Spinal cord (tissue), 10 donors: ENCODE measurements around the gene APP. TPM values are rescaled to one million over a fixed set of nuclear protein-coding genes. Genes with fewer than 3 reads are reported as not detected.

ENCODE experiments used
- DNase-seq, 6 donors: peaks; one replicate each; pipeline versions ENCODE4 v3.0.0 to v3.0.0-alpha.2; 2013 to 2015; ENCODE audit warnings: low spot score in 6 of 6, low read depth in 4 of 6
- H3K27ac ChIP-seq: one replicate; pipeline ENCODE4 v1.5.1; 2013; ENCODE audit warnings: low read depth, low read length, control low read depth
- H3K27me3 ChIP-seq: one replicate; pipeline ENCODE4 v1.6.1; 2013; ENCODE audit warnings: low read length; ENCODE audit not compliant: control insufficient read depth, insufficient read depth
- H3K36me3 ChIP-seq: one replicate; pipeline ENCODE4 v1.6.1; 2013; ENCODE audit warnings: low read length; ENCODE audit not compliant: control insufficient read depth, insufficient read depth
- H3K4me1 ChIP-seq: one replicate; pipeline ENCODE4 v1.6.1; 2013; ENCODE audit warnings: low read length; ENCODE audit not compliant: control insufficient read depth, insufficient read depth
- H3K4me3 ChIP-seq: one replicate; pipeline ENCODE4 v1.5.1; 2013; ENCODE audit warnings: low read depth, low read length, control low read depth
- H3K9me3 ChIP-seq: one replicate; pipeline ENCODE4 v1.6.1; 2013; ENCODE audit warnings: low read length; ENCODE audit not compliant: control insufficient read depth, insufficient read depth
- WGBS: methylation state at CpG from one replicate; pipeline ENCODE4 v1.1.5; 2013; ENCODE audit warnings: missing lambda C conversion rate; ENCODE audit not compliant: insufficient coverage; 5-methylcytosine and 5-hydroxymethylcytosine counted together
- polyA plus RNA-seq, 2 donors: library from polyadenylated mRNA; unstranded; fragments of 120-200 nt; gene quantifications; one replicate each; pipeline ENCODE4 v1.2.1, GENCODE V29; 2013; ENCODE audit not compliant: insufficient read length in 2 of 2
- total RNA-seq, 2 donors: library from RNA; depleted of rRNA in 1 of 2; stranded (reverse); fragments of 120-200 nt in 1 of 2; fragments of >200 nt in 1 of 2; gene quantifications; one replicate each; pipeline versions ENCODE4 v1.2.3 to v1.2.4, GENCODE V29; 2013 to 2014
- donor health status: healthy.

The APP gene
- total and polyA plus RNA-seq, 4 donors = 606 to 947 (median 855) TPM

DNA sequence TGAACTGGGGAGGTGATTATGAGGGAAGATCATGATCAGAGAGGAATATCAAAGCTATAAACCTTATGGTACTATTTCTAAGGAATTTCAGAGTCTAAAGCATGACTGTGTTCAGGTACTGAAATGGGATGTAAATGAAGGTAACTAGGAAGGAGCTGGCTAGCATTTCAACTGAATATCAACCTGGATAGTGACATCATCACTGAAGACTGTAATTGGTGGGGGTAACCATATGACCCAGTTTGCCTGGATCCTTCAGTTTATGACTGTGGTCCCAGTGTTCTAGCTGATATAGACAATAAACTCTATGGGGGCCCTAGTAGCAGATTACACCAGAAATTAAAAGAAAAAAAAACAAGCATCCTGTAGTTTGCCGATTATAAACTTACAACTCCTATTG is 120.8 kb downstream of the APP start:
- Histone ChIP-seq H3K27ac (no peak overlapping the region), H3K9me3 (no peaks in the 10 kb centered on the region), H3K36me3 (peaks cover 2% of the 10 kb centered on the region), H3K4me3 (no peak overlapping the region), H3K4me1 (no peaks in the 10 kb centered on the region), H3K27me3 (no peaks in the 10 kb centered on the region)
- no CpG with 5 or more reads among the region's 1 CpG for WGBS
- no peak for DNase-seq

DNA sequence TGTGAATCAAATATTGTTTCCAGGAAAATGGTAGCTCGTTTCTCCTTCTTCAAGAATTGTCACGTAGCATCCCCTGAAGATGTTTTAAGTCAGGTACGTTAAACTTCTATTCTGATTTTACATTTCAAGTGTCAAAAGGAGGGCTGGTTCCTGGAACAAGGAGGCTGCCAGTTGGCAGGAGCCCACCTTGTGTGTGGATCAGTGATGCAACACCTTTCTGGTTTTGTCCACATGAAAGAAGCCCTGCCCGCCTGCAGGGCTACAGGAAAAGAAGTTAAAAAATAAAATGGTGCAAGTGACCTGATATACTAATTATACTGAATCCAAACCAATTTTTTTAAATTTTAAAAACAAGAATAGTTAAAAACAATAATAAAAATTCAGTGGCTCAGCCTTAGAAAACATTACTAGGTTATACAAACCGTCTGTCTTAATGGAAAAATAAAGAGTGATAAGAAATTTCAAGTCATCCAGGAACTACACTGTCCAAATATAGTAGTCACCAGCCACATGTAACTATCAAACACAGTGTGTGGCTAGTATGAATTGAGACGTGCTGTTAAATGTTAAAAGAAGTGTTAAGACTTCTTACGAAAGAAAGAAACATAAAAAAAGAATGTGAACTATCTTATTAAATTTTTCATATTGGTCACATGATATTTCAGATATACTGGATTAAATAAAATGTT is 123.1 kb downstream of the APP start:
- Histone ChIP-seq H3K4me1 (no peaks in the 10 kb centered on the region), H3K4me3 (no peak overlapping the region), H3K27ac (no peak overlapping the region), H3K9me3 (no peaks in the 10 kb centered on the region), H3K27me3 (no peaks in the 10 kb centered on the region), H3K36me3 (peaks cover 2% of the 10 kb centered on the region)
- no peak for DNase-seq
- WGBS = 100% methylated on average over 1 of the region's 7 CpGs

DNA sequence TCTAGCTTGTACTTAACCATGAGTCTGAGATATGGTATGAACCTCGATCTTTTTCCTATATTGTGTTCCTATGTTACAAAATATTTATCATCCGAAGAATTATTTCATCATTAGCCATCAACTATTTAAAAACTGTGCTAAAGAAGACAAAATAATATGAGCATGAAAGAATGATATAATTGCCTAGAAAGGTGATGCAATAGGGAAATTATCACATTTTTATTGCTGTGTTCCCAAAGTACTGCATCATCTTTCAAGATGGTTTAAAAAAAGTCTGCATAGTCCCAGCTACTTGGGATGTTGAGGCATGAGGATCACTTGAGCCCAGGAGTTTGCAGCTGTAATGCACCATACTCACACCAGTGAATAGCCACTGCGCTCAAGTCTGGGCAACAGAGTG is 126.7 kb downstream of the APP start:
- no peak for DNase-seq
- Histone ChIP-seq H3K9me3 (no peaks in the 10 kb centered on the region), H3K36me3 (peaks cover 2% of the 10 kb centered on the region), H3K4me1 (no peaks in the 10 kb centered on the region), H3K27me3 (no peaks in the 10 kb centered on the region), H3K4me3 (no peak overlapping the region), H3K27ac (no peak overlapping the region)
- WGBS = no CpG with 5 or more reads among the region's 3 CpGs

DNA sequence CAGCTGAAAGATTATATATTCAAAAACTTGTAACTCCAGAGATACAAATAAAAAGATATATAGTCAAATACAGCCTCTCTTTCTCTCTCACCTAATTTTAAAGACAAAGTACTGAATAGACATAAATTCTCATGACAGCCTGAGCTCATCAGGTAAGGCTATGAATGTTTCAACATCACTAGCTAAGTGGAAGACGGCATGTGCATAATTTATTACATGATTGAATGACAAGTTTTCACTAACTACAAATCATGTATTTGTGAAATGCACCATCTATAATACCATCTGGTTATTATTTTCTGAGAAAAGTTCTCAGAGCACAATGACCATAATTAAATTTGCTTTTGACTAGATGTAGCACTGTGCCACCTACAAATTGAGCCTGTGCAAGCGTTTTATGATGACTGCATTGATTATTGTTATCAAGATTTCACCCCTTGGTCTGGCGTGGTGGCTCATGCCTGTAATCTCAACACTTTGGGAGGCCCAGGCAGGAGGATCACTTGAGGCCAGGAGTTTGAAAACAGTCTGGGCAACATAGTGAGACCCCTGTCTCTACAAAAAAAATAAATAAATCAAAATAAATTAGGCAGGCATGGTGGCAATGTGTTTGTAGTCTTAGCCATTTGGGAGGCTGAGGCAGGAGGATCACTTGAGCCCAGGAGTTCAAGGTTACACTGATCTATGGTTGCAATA is 128.2 kb downstream of the APP start:
- Histone ChIP-seq H3K4me1 (no peaks in the 10 kb centered on the region), H3K36me3 (peaks cover 2% of the 10 kb centered on the region), H3K9me3 (no peaks in the 10 kb centered on the region), H3K4me3 (no peak overlapping the region), H3K27ac (no peak overlapping the region), H3K27me3 (no peaks in the 10 kb centered on the region)
- WGBS = 93% methylated on average over 2 of the region's 3 CpGs
- DNase-seq = no peak

DNA sequence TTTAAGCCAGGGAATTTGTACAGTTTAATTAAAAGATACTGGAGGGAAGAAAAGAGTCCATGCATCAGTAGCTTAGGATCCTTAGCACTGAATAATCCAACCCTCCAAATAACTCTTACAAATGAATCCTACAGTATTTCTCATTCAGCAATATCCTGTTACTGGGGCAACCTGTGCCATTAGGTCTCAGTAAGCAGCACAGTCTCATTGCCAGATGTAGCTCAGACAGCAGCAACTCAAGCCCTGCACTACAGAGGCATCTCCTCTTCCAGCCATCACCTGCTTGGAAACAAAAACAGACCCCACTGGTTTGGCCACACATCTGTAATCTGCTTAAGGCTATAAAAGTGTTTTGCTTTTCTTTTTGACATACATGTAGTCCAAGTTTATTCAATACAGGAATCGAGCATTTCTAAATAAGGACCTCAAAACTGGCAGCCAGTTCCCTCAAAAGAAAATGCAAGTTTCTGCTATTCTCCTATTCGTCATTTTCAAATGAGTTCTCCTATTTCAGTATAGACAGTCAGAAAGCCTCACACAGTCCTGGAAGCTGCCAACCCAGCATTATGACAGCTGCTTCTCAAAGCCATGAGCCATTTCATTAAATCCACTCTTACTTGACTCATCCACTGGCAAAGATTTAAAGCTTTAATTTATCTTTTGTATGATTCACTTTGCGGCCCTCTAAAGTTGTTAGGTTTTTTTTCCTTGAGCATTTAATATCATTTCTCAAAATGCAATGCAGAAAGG is 129.0 kb downstream of the APP start:
- H3K36me3 ChIP-seq = peaks cover 2% of the 10 kb centered on the region
- 55% methylated on average over 2 of the region's 3 CpGs for WGBS
- H3K4me1 ChIP-seq = no peaks in the 10 kb centered on the region
- no peaks in the 10 kb centered on the region for H3K27me3 ChIP-seq
- no peaks in the 10 kb centered on the region for H3K9me3 ChIP-seq
- no peak overlapping the region for H3K27ac ChIP-seq
- no peak overlapping the region for H3K4me3 ChIP-seq
- DNase-seq = peak in 3 of 6 donors; percentile 19 to 75 (median 55)

DNA sequence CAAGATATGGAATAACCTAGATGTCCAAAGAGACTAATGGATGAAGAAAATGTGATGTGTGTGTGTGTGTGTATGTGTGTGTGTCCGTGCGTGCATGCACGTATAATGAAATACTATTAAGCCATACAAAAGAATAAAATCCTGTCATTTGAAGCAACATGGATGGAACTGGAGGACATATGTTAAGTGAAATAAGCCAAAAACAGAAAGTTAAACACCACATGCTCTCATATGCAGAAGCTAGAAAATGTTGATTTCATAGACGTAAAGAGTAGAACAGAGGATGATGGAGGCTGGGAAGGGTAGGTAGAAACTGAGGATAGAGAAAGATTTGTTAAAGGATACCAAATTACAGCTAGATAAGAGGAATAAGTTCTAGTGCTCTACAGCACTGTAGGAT is 133.7 kb downstream of the APP start:
- Histone ChIP-seq H3K4me3 (no peak overlapping the region), H3K27ac (no peak overlapping the region), H3K4me1 (no peaks in the 10 kb centered on the region), H3K9me3 (no peaks in the 10 kb centered on the region), H3K36me3 (peaks cover 3% of the 10 kb centered on the region), H3K27me3 (no peaks in the 10 kb centered on the region)
- DNase-seq = peak in 1 of 6 donors; percentile 60
- no CpG with 5 or more reads among the region's 4 CpGs for WGBS

DNA sequence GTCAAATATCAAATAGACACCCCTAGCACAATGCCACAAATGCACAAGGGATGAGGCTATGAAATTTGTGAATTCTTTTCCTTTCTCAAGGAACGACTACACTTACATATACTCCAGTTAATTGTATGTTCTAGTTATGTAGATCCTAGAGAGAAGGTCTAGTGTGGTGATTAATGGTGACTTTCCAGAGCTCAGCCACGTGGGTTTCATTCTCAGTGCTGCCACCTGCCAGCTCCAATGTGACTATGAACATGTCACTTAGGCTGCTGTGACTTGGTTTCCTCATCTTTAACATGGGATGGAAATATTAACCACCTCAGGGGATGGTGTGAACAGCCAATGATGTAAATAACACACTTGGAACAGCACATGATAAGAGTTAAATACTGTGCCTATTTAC is 138.3 kb downstream of the APP start:
- no peaks in the 10 kb centered on the region for H3K9me3 ChIP-seq
- H3K36me3 ChIP-seq = peaks cover 3% of the 10 kb centered on the region
- no peak overlapping the region for H3K4me3 ChIP-seq
- H3K27me3 ChIP-seq = no peaks in the 10 kb centered on the region
- H3K27ac ChIP-seq = no peak overlapping the region
- WGBS = no CpG with 5 or more reads among the region's 2 CpGs
- no peak for DNase-seq
- H3K4me1 ChIP-seq = peaks cover 3% of the 10 kb centered on the region

DNA sequence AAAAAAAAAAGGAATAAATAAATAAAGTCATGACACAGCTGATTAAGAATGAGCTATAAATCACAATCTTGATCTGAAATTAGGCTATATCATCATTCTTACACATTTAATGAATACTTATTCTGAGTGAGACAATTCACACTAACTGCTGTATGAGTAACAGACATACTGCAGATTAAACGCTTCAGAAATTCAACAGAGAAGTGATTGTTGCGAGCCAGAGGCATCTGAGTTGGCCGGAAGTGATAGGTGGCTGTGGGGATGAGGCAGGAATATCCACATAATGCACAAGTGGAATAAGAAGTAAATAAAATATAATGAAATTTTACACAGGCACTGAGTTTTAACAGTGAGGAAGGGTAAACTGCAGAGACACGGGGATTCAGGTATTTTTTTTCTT is 142.4 kb downstream of the APP start:
- no peak for DNase-seq
- no peak overlapping the region for H3K4me3 ChIP-seq
- no peaks in the 10 kb centered on the region for H3K9me3 ChIP-seq
- WGBS = no CpG with 5 or more reads among the region's 4 CpGs
- no peaks in the 10 kb centered on the region for H3K27me3 ChIP-seq
- no peak overlapping the region for H3K27ac ChIP-seq
- H3K4me1 ChIP-seq = peaks cover 3% of the 10 kb centered on the region
- peaks cover 3% of the 10 kb centered on the region for H3K36me3 ChIP-seq

DNA sequence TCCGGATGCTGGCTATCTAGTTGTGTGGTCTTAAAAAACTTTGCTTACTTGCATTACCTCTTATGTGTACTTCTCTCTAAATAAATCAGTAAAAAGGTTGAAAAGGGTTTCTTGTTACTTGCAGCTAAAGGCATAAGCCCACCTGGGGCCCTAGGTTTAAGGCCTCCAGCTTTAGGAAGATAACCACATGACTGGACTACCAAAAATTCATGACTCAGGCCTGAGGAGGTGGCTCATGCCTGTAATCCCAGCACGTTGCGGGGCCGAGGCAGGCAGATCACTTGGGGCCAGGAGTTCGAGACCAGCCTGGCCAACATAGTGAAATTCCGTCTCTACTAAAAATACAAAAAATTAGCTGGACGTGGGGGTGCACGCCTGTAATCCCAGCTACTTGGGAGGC is 142.9 kb downstream of the APP start:
- no peaks in the 10 kb centered on the region for H3K9me3 ChIP-seq
- H3K4me1 ChIP-seq = peaks cover 3% of the 10 kb centered on the region
- WGBS = no CpG with 5 or more reads among the region's 8 CpGs
- H3K36me3 ChIP-seq = no peaks in the 10 kb centered on the region
- no peak overlapping the region for H3K4me3 ChIP-seq
- no peaks in the 10 kb centered on the region for H3K27me3 ChIP-seq
- no peak overlapping the region for H3K27ac ChIP-seq
- no peak for DNase-seq
